AG10803 (cell line): ENCODE data around the gene SEMA3C.

Experiments used
- DNase-seq: peaks from one replicate; pipeline ENCODE4 v3.0.0; 2010; ENCODE audit warnings: low read depth
- H3K4me3 ChIP-seq: 2 replicates; pipeline ENCODE4 v1.5.1; 2011; ENCODE audit warnings: mild to moderate bottlenecking, low read length, control low read depth
- TF ChIP-seq, protein P1 (sequence below): conservative IDR thresholded peaks from 2 replicates; pipeline ENCODE4 v1.5.1; 2011; ENCODE audit warnings: mild to moderate bottlenecking, low read length, control low read depth, inconsistent platforms

Gene SEMA3C

DNA sequence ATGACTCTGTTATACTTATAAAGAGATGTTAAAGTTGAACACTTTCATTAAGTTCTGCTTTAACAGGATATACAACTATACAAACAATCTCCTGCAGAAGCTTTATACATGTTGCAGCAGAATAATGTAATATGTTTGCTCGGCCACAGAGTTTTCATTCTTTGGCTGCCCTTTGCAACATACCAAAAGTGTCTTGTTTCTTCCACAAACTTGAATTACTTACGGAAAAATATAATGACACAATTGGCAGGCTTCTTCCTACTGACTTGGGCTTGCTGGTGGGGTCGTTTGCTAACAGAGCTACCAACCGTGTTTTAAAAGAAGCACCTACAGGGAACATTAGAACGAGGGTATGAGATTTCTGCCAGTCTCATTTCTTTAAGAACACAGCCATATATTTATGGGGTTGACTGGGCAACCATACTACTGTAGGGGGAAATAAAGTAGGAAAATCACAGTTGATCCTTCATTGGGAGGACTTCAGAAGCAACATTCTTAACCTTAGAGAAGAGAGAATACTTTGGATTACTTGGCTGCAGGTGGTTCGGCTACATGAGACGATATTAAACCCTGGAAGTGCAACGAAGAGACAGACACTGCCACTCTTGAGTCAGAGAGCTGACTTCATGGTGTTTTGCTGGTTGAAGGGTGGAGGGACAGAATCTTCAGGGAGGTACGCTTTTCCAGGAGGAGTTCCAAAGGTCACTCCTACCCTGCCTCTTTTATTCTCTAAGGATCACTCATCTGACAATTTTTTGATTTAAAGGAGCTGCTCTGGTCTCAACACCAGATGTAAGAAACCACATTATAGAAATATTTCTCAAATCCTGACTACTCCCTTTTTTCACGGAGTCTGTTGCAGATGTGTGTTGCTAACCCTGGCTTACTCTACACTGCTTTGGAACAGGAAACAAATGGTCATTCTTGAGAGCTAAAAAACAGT is 123.9 kb downstream of the SEMA3C start:
- TF ChIP-seq, protein P1, sequence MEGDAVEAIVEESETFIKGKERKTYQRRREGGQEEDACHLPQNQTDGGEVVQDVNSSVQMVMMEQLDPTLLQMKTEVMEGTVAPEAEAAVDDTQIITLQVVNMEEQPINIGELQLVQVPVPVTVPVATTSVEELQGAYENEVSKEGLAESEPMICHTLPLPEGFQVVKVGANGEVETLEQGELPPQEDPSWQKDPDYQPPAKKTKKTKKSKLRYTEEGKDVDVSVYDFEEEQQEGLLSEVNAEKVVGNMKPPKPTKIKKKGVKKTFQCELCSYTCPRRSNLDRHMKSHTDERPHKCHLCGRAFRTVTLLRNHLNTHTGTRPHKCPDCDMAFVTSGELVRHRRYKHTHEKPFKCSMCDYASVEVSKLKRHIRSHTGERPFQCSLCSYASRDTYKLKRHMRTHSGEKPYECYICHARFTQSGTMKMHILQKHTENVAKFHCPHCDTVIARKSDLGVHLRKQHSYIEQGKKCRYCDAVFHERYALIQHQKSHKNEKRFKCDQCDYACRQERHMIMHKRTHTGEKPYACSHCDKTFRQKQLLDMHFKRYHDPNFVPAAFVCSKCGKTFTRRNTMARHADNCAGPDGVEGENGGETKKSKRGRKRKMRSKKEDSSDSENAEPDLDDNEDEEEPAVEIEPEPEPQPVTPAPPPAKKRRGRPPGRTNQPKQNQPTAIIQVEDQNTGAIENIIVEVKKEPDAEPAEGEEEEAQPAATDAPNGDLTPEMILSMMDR: no peak
- DNase-seq: peak; percentile 90
- H3K4me3 ChIP-seq: no peak overlapping the region

DNA sequence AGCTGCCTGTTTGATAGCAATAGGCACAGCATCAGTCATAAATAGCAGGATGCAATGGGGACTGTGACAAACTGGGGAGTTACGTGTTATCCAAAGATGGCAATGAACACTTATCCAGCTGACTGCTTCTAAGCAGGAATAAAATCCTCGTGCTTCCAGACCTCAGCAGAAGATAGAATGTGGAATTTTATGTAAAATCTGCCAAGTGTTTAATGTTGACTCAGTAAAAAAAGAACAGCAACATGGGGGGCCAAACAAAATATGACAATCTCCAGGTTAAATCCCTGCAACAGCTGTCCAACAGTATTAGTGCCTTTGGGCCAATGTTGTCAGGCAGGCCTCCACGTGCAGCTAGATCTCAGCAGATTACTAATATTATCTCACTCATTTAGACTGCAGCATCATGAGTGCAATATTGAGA is 127.3 kb downstream of the SEMA3C start:
- peak; percentile 29 for DNase-seq
- TF ChIP-seq, protein P1: no peak
- H3K4me3 ChIP-seq: no peak overlapping the region

DNA sequence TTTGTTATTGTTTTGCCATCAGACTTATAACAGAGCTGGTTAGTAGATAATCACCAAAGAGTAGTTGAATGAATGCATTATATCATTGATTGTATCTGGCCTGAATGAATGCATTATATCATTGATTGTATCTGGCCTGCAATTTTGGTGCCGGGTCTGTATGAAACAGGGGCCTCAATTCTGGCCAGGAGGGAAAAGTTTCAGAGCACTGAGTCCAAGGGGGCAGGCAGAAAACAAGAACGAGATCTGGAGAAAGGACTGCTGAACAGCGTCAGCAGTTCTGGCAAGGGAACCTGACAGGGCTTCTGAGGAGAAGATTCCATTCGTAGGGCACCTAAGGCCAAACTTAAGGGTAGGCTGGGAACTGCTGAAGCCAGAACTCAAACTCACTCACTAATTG is 128.0 kb downstream of the SEMA3C start:
- TF ChIP-seq, protein P1: no peak
- DNase-seq: no peak
- no peak overlapping the region for H3K4me3 ChIP-seq

DNA sequence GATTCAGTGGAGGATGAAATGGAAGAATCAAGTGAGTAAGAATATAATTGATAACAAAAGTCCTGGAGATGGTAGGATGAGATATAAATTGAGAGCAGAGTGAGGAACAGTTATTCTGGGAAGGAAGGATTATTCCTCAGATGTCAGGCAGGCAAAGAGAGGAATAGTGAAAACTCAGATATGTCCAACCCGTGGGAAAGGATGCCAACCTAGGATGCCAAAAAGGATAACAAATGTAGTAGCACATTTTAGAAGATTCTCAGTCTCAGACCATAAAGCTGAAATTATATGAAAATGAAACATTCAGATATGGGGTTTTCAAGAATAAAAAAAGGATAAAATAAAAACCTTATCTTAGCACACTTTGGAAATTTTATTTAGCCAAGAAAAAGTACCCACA is 131.1 kb downstream of the SEMA3C start:
- H3K4me3 ChIP-seq: no peak overlapping the region
- DNase-seq: no peak
- TF ChIP-seq, protein P1: no peak

DNA sequence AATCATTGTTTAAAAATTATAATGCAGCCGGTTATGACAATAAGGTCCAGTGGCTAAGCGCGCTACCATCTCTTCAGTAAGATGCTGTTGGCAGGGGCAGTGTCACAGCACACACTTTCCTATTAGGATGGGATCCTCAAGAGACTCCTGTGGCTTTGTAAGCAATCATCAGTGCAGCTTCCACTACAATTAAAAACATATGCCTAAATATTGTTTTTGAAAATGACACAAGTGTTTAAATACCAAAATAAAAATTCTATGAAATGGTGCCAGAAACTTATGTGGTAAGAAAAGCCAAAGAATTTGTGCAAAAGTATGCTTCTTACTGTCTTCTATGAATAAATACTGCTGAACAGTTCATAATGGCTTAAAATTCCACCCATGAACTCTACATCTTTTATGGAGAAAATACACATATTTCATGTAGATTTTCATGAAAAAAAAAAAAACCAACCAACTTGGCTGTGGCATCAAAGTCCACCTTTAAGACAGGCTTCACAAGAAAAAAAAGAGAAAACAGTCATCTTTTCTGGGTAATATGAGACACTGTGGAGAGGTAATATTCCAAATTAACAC is 132.8 kb downstream of the SEMA3C start:
- TF ChIP-seq, protein P1: no peak
- no peak overlapping the region for H3K4me3 ChIP-seq
- DNase-seq: peak; percentile 94

DNA sequence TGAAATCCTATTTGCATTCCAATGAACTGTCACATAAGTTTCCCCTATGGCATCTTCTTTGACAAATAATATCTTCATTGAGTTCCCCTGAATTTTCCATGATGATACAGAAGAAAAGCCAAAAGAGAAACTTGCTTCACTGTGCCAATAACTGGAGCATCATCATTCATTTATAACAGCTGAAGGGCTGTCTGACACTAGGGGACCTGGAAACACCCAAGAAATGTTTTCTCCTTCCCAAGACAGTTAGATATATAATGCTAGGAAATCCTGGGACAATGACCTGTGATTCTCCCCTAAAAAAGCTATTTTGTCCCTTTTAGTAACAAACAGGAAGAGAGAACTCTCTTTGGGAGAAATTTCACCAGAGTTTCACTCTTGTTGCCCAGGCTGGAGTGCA is 133.6 kb downstream of the SEMA3C start:
- no peak overlapping the region for H3K4me3 ChIP-seq
- DNase-seq: no peak
- TF ChIP-seq, protein P1: no peak
